GM23248 (cell line): ENCODE results near the gene SH3RF2. TPM values are rescaled to one million over a fixed set of nuclear protein-coding genes. Genes with fewer than 3 reads are reported as not detected.
"Not testable (repeated sequence)": the region's sequence is repeated elsewhere in the genome, so short reads cannot be mapped to it uniquely, and the experiment has no call there.

Experiments
- DNase-seq: peaks from one replicate; pipeline ENCODE4 v3.0.0-alpha.2; 2015
- H2AFZ ChIP-seq: fragments of 200-600 bp; sonication (generic); 2 replicates; pipeline ENCODE4 v1.6.1; 2016; ENCODE audit warnings: antibody characterized with exemption
- H3F3A ChIP-seq: fragments of 200-600 bp; sonication (generic); 2 replicates; pipeline ENCODE4 v1.6.1; 2016; ENCODE audit warnings: mild to moderate bottlenecking, antibody characterized with exemption, mixed run types; ENCODE audit not compliant: insufficient read depth
- H3K27ac ChIP-seq: fragments of 200-600 bp; sonication (generic); 2 replicates; pipeline ENCODE4 v1.5.1; 2016; ENCODE audit warnings: mild to moderate bottlenecking
- H3K27me3 ChIP-seq: fragments of 200-600 bp; sonication (generic); replicated peaks from 2 replicates; pipeline ENCODE4 v1.6.1; 2016; ENCODE audit warnings: mild to moderate bottlenecking; ENCODE audit not compliant: insufficient read depth
- H3K36me3 ChIP-seq: fragments of 200-600 bp; sonication (generic); 2 replicates; pipeline ENCODE4 v1.6.1; 2016; ENCODE audit warnings: low read depth, mild to moderate bottlenecking
- H3K4me1 ChIP-seq: fragments of 200-600 bp; sonication (generic); 2 replicates; pipeline ENCODE4 v1.6.1; 2016; ENCODE audit warnings: mild to moderate bottlenecking; ENCODE audit not compliant: insufficient read depth
- H3K4me2 ChIP-seq: fragments of 200-600 bp; sonication (generic); one replicate; pipeline ENCODE4 v1.6.1; 2016; ENCODE audit warnings: mild to moderate bottlenecking; ENCODE audit not compliant: unreplicated experiment
- H3K4me3 ChIP-seq: fragments of 200-600 bp; sonication (generic); 2 replicates; pipeline ENCODE4 v1.5.1; 2016; ENCODE audit warnings: mild to moderate bottlenecking
- H3K79me2 ChIP-seq: fragments of 200-600 bp; sonication (generic); 2 replicates; pipeline ENCODE4 v1.6.1; 2016; ENCODE audit warnings: mild to moderate bottlenecking; ENCODE audit not compliant: insufficient read depth
- H3K9ac ChIP-seq: fragments of 200-600 bp; sonication (generic); 2 replicates; pipeline ENCODE4 v1.6.1; 2016; ENCODE audit warnings: mild to moderate bottlenecking
- H3K9me2 ChIP-seq: fragments of 200-600 bp; sonication (generic); 2 replicates; pipeline ENCODE4 v1.6.1; 2016; ENCODE audit warnings: mixed run types, mild to moderate bottlenecking, moderate library complexity; ENCODE audit not compliant: insufficient read depth
- H3K9me3 ChIP-seq: fragments of 200-600 bp; sonication (generic); one replicate; pipeline ENCODE4 v1.6.1; 2017; ENCODE audit warnings: low read depth
- H4K20me1 ChIP-seq: fragments of 200-600 bp; sonication (generic); 2 replicates; pipeline ENCODE4 v1.6.0; 2016; ENCODE audit not compliant: insufficient read depth
- EZH2 ChIP-seq: fragments of 200-600 bp; sonication (generic); IDR thresholded peaks from 2 replicates; pipeline ENCODE4 v1.6.1; 2018; ENCODE audit warnings: antibody characterized with exemption, mild to moderate bottlenecking; ENCODE audit not compliant: insufficient read depth, poor library complexity, severe bottlenecking
- EZH2phosphoT487 ChIP-seq: fragments of 200-600 bp; sonication (generic); IDR thresholded peaks from 2 replicates; pipeline ENCODE4 v1.6.1; 2018; ENCODE audit warnings: antibody characterized with exemption, moderate library complexity, mild to moderate bottlenecking, low read depth; ENCODE audit not compliant: insufficient read depth
- WGBS, 2 experiments: methylation state at CpG; one replicate each; pipeline ENCODE4 v1.1.6; 2015 to 2017; ENCODE audit warnings: low lambda C conversion rate in 2 of 2, low coverage in 1 of 2; ENCODE audit errors: missing lambda C conversion rate in 2 of 2; 5-methylcytosine and 5-hydroxymethylcytosine counted together
- in situ Hi-C: fragments of 300-500 bp; cut with MboI; formaldehyde crosslinking; loops from 2 replicates; pipeline ENCODE4 v1.15.0; 2020
- polyA plus RNA-seq: library from polyadenylated mRNA; unstranded; fragments of >200 nt; fragmentation: Nextera tagmentation; extraction: Ambion mirVana; gene quantifications from 2 replicates; pipeline ENCODE4 v1.2.1, GENCODE V29; 2016
- total RNA-seq: library from RNA; depleted of rRNA; stranded (reverse); fragments of >200 nt; shearing (Covaris generic); gene quantifications from 2 replicates; pipeline ENCODE4 v1.2.3, GENCODE V29; 2014

Gene SH3RF2
- total and polyA plus RNA-seq, 2 experiments from 2014 or later = 0.21 TPM; not detected in 1

- in situ Hi-C loops = no loop called here
- no peaks in the 10 kb centered on the region for H4K20me1 ChIP-seq
- H3F3A ChIP-seq = no peaks in the 10 kb centered on the region
- no peak overlapping the region for H2AFZ ChIP-seq
- H3K4me1 ChIP-seq = no peaks in the 10 kb centered on the region
- peaks cover 58% of the 10 kb centered on the region for H3K27me3 ChIP-seq
- H3K4me3 ChIP-seq = no peak overlapping the region
- H3K9me2 ChIP-seq = no peaks in the 10 kb centered on the region
- no peak overlapping the region for H3K9ac ChIP-seq
- TF ChIP-seq EZH2phosphoT487 (no peak), EZH2 (no peak)
- no peak overlapping the region for H3K4me2 ChIP-seq
- H3K27ac ChIP-seq = no peak overlapping the region
- no peaks in the 10 kb centered on the region for H3K9me3 ChIP-seq
- no peak for DNase-seq
- H3K79me2 ChIP-seq = no peaks in the 10 kb centered on the region
- no peaks in the 10 kb centered on the region for H3K36me3 ChIP-seq
- WGBS, 2 experiments = 67 to 76% methylated on average over 3 of the region's 3 CpGs
Observed at GRCh38 chr5:145957388-145957787, 21.0 kb downstream of the SH3RF2 start.

- no peaks in the 10 kb centered on the region for H3K36me3 ChIP-seq
- no peaks in the 10 kb centered on the region for H3F3A ChIP-seq
- H3K27me3 ChIP-seq = peaks cover 47% of the 10 kb centered on the region
- 45 to 58% methylated on average over 6 of the region's 6 CpGs for WGBS, 2 experiments
- H3K79me2 ChIP-seq = no peaks in the 10 kb centered on the region
- H3K9me3 ChIP-seq = no peaks in the 10 kb centered on the region
- no peak overlapping the region for H3K4me2 ChIP-seq
- no peak for DNase-seq
- no peak overlapping the region for H2AFZ ChIP-seq
- TF ChIP-seq EZH2phosphoT487 = no peak
- no peak for TF ChIP-seq EZH2
- in situ Hi-C loops = no loop called here
- no peak overlapping the region for H3K27ac ChIP-seq
- H3K4me3 ChIP-seq = no peak overlapping the region
- no peaks in the 10 kb centered on the region for H4K20me1 ChIP-seq
- H3K9ac ChIP-seq = no peak overlapping the region
- H3K9me2 ChIP-seq = no peaks in the 10 kb centered on the region
- H3K4me1 ChIP-seq = no peaks in the 10 kb centered on the region
Observed at GRCh38 chr5:145958436-145958835, 22.1 kb downstream of the SH3RF2 start.

- H3K27ac ChIP-seq = no peak overlapping the region
- H3K27me3 ChIP-seq = peaks cover 37% of the 10 kb centered on the region
- no peaks in the 10 kb centered on the region for H3K4me1 ChIP-seq
- H3K4me2 ChIP-seq = no peak overlapping the region
- H3F3A ChIP-seq = no peaks in the 10 kb centered on the region
- H3K9ac ChIP-seq = no peak overlapping the region
- no peak overlapping the region for H2AFZ ChIP-seq
- no peak for DNase-seq
- H3K9me2 ChIP-seq = no peaks in the 10 kb centered on the region
- no peak overlapping the region for H3K4me3 ChIP-seq
- no peaks in the 10 kb centered on the region for H4K20me1 ChIP-seq
- no peak for TF ChIP-seq EZH2phosphoT487
- TF ChIP-seq EZH2 = no peak
- 26 to 42% methylated on average over 1 of the region's 1 CpG for WGBS, 2 experiments
- no peaks in the 10 kb centered on the region for H3K9me3 ChIP-seq
- in situ Hi-C loops = no loop called here
- no peaks in the 10 kb centered on the region for H3K36me3 ChIP-seq
- H3K79me2 ChIP-seq = no peaks in the 10 kb centered on the region
Observed at GRCh38 chr5:145960166-145960565, 23.8 kb downstream of the SH3RF2 start.

- Histone ChIP-seq H3K36me3 (no peaks in the 10 kb centered on the region), H3K79me2 (no peaks in the 10 kb centered on the region), H3K4me2 (no peak overlapping the region), H3K4me1 (no peaks in the 10 kb centered on the region), H3K9me2 (no peaks in the 10 kb centered on the region), H3K27me3 (peaks cover 29% of the 10 kb centered on the region), H4K20me1 (no peaks in the 10 kb centered on the region), H3F3A (no peaks in the 10 kb centered on the region), H3K9me3 (no peaks in the 10 kb centered on the region), H3K4me3 (no peak overlapping the region), H3K27ac (no peak overlapping the region), H2AFZ (no peak overlapping the region), H3K9ac (no peak overlapping the region)
- TF ChIP-seq EZH2 (no peak), EZH2phosphoT487 (no peak)
- DNase-seq = no peak
- in situ Hi-C loops = no loop called here
- 46% methylated on average over 4 of the region's 4 CpGs for WGBS, 2 experiments
Observed at GRCh38 chr5:145960848-145961600, 24.6 kb downstream of the SH3RF2 start.

GRCh38 chr5:145962001-145962400 is 25.6 kb downstream of the SH3RF2 start:
- H3K9me3 ChIP-seq = no peaks in the 10 kb centered on the region
- no peak overlapping the region for H2AFZ ChIP-seq
- H3K36me3 ChIP-seq = no peaks in the 10 kb centered on the region
- H3K9ac ChIP-seq = no peak overlapping the region
- no peaks in the 10 kb centered on the region for H4K20me1 ChIP-seq
- TF ChIP-seq EZH2 = no peak
- no peak for TF ChIP-seq EZH2phosphoT487
- DNase-seq = no peak
- H3K4me2 ChIP-seq = no peak overlapping the region
- no peaks in the 10 kb centered on the region for H3F3A ChIP-seq
- H3K79me2 ChIP-seq = no peaks in the 10 kb centered on the region
- H3K4me3 ChIP-seq = no peak overlapping the region
- H3K27ac ChIP-seq = no peak overlapping the region
- WGBS, 2 experiments = 66 to 69% methylated on average over 2 of the region's 2 CpGs
- H3K9me2 ChIP-seq = no peaks in the 10 kb centered on the region
- peaks cover 20% of the 10 kb centered on the region for H3K27me3 ChIP-seq
- H3K4me1 ChIP-seq = no peaks in the 10 kb centered on the region
- in situ Hi-C loops = no loop called here

- H4K20me1 ChIP-seq, H3K9me3 ChIP-seq, H3K36me3 ChIP-seq, H2AFZ ChIP-seq, DNase-seq, H3K4me2 ChIP-seq, in situ Hi-C loops, H3K4me1 ChIP-seq, H3K27ac ChIP-seq, H3K9ac ChIP-seq, H3K79me2 ChIP-seq, H3K4me3 ChIP-seq, H3K9me2 ChIP-seq, H3F3A ChIP-seq: not testable (repeated sequence)
- H3K27me3 ChIP-seq = peaks cover 14% of the 10 kb centered on the region
- 72 to 75% methylated on average over 9 of the region's 9 CpGs for WGBS, 2 experiments
Observed at GRCh38 chr5:145964008-145964407, 27.6 kb downstream of the SH3RF2 start.
